ENCODE data around the gene NCOA3. TPM values are rescaled to one million over a fixed set of nuclear protein-coding genes. Genes with fewer than 3 reads are reported as not detected.

NCOA3 gene
- total and polyA plus RNA-seq, 10 of the 15 experiments (the other 5 are each of a cell fraction or from before 2014, with no cell fraction given) = 16.9 to 96.2 (median 73.6) TPM

DNA sequence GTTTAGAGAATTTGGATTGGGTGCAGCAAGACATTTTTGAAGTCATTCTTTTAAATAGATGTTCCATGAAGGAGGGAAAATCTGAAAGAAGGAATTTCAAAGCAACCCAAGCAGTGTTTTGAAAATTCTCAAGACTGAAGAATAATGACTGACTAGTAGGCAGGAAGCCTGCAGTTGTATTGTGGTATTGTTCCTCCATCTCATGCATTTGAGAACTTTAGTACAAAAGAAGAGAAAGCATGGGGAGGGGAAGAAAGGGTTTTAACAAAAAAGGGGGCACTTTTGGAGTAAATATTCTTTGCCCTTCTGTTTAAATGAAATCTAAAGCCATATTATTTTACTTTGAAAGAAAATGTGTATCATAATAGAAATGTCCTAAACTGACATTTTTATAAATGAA lies 6.6 kb downstream of the NCOA3 start:
- in situ Hi-C loops (cut with MboI) (no loop called here), intact Hi-C loops (cut with micrococcal nuclease; ENCODE audit: unreplicated experiment) (no loop called here)
- peak; percentile 35; the same call in 2 of the 3 replicates for ATAC-seq
- no TSS peak for BruUV-seq (replicated peaks)
- no peaks in the 10 kb centered on the region for H4K20me1 ChIP-seq (ENCODE audit: control insufficient read depth, insufficient read depth)
- peak overlapping the region; percentile 75 for H3K4me3 ChIP-seq
- DNase-seq (ENCODE audit: low read depth, low spot score) = no peak
- ChIA-PET RAD21 (ENCODE audit: unreplicated experiment) (interaction anchor here (0.6 to 4.9 kb wide), 21 partner anchors 15 to 234 kb away, joined by 3 to 66 read pairs (median 4); no protein-coding TSS in a partner anchor), POLR2A (interaction anchor here (0.5 to 3.4 kb wide), 16 partner anchors 8 to 141 kb away, joined by 3 to 28 read pairs (median 5); no protein-coding TSS in a partner anchor), SMC1A (ENCODE audit: uncharacterized antibody, unreplicated experiment) (interaction anchor here (0.9 to 4.5 kb wide), 22 partner anchors 16 to 148 kb away, joined by 3 to 38 read pairs (median 6); no protein-coding TSS in a partner anchor), CTCF (interaction anchor here (0.7 to 3.0 kb wide), 11 partner anchors 9 to 235 kb away, joined by 3 to 13 read pairs (median 4); no protein-coding TSS in a partner anchor)
- no peaks in the 10 kb centered on the region; a peak in 2 of 4 replicates for H3K36me3 ChIP-seq (ENCODE audit: control insufficient read depth in 2 of 2, insufficient read depth in 2 of 2, low read length in 1 of 2)
- H2AFZ ChIP-seq (ENCODE audit: control insufficient read depth, low read depth, low read length) = no peak overlapping the region
- H3K9me3 ChIP-seq (replicated peaks; ENCODE audit: control insufficient read depth, insufficient read depth, low read length) = no peaks in the 10 kb centered on the region; the same call in 2 of the 3 replicates
- peaks cover 98% of the 10 kb centered on the region for H3K79me2 ChIP-seq (ENCODE audit: control insufficient read depth, insufficient read depth, low read length)
- no peaks in the 10 kb centered on the region for H3K27me3 ChIP-seq (replicated peaks in 1 of 2; ENCODE audit: control insufficient read depth in 2 of 2, insufficient read depth in 2 of 2, low read length in 1 of 2)
- H3K4me1 ChIP-seq (ENCODE audit: control insufficient read depth, insufficient read depth, low read length) = peaks cover 26% of the 10 kb centered on the region
- H3K4me2 ChIP-seq (ENCODE audit: control insufficient read depth, insufficient read depth) = peak overlapping the region; percentile 61
- peak; percentile 64 for FAIRE-seq
- peak overlapping the region; percentile 60 for H3K9ac ChIP-seq (ENCODE audit: control insufficient read depth, insufficient read depth, low read length)
- H3K27ac ChIP-seq (ENCODE audit: control insufficient read depth, insufficient read depth) = peak overlapping the region; percentile 68
- TF ChIP-seq MTA3 (IDR thresholded peaks at IDR 0.05; ENCODE audit: borderline replicate concordance, low read length) (no peak), ETV6 (conservative IDR thresholded peaks at IDR 0.05 in 1 of 2, IDR thresholded peaks at IDR 0.05 in 1 of 2; ENCODE audit: borderline replicate concordance in 1 of 2, low read depth in 1 of 2) (0 out of 4 replicates have a peak, but pooled peaks of 1 of the 2 experiments have one; percentile 76), IRF5 (IDR thresholded peaks at IDR 0.05; ENCODE audit: borderline replicate concordance) (no peak), RELA (IDR thresholded peaks at IDR 0.05; ENCODE audit: borderline replicate concordance, partially characterized antibody) (no peak), ZBTB4 (CRISPR knock-in tag; IDR thresholded peaks at IDR 0.05) (no peak), BHLHE40 (IDR thresholded peaks at IDR 0.05; ENCODE audit: borderline replicate concordance in 1 of 2, low read depth in 2 of 2, low read length in 1 of 2) (no peak), KAT2A (conservative IDR thresholded peaks at IDR 0.05; ENCODE audit: control insufficient read depth, low read depth, low read length) (no peak), FOS (IDR thresholded peaks at IDR 0.05; ENCODE audit: borderline replicate concordance, extremely low read depth, insufficient read length) (no peak), PBX3 (IDR thresholded peaks at IDR 0.05; ENCODE audit: insufficient replicate concordance, low read depth, low read length) (no peak), FOXK2 (IDR thresholded peaks at IDR 0.05) (no peak), RUNX3 (IDR thresholded peaks at IDR 0.05; ENCODE audit: low read length) (peak; percentile 33; the same call in 1 of the 2 replicates), ZBED1 (IDR thresholded peaks at IDR 0.05; ENCODE audit: borderline replicate concordance) (no peak), IRF3 (IDR thresholded peaks at IDR 0.05) (no peak), IRF4 (IDR thresholded peaks at IDR 0.05; ENCODE audit: low read depth, low read length) (no peak), PAX8 (IDR thresholded peaks at IDR 0.05) (no peak)
- TF ChIP-seq, protein P1, sequence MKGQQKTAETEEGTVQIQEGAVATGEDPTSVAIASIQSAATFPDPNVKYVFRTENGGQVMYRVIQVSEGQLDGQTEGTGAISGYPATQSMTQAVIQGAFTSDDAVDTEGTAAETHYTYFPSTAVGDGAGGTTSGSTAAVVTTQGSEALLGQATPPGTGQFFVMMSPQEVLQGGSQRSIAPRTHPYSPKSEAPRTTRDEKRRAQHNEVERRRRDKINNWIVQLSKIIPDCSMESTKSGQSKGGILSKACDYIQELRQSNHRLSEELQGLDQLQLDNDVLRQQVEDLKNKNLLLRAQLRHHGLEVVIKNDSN (IDR thresholded peaks at IDR 0.05; ENCODE audit: borderline replicate concordance, extremely low read length, insufficient read depth, low read depth, low read length) = no peak

All from GM12878 (cell line).